Thymus (tissue), 11 donors: Measurements from ENCODE around the gene CYFIP1. TPM values are rescaled to one million over a fixed set of nuclear protein-coding genes. Genes with fewer than 3 reads are reported as not detected.

Experiments
- DNase-seq, 9 donors: peaks; one replicate each; pipeline ENCODE4 v3.0.0-alpha.2; 2013; ENCODE audit warnings: low spot score in 9 of 9, low read depth in 6 of 9, missing footprints in 1 of 9
- H3K27ac ChIP-seq, 2 donors: one replicate each; pipeline ENCODE4 v1.5.1; 2013; ENCODE audit warnings: control low read depth in 1 of 2, low read depth in 1 of 2, low read length in 1 of 2, mild to moderate bottlenecking in 1 of 2, moderate library complexity in 1 of 2
- H3K27me3 ChIP-seq, 2 donors: one replicate each; pipeline ENCODE4 v1.5.1; 2013; ENCODE audit warnings: low read length in 1 of 2; ENCODE audit not compliant: control insufficient read depth in 2 of 2, insufficient read depth in 1 of 2
- H3K36me3 ChIP-seq, 2 donors: one replicate each; pipeline ENCODE4 v1.5.1; 2013; ENCODE audit warnings: low read length in 1 of 2, mild to moderate bottlenecking in 1 of 2, moderate library complexity in 1 of 2; ENCODE audit not compliant: control insufficient read depth in 2 of 2, insufficient read depth in 2 of 2
- H3K4me1 ChIP-seq, 2 donors: one replicate each; pipeline ENCODE4 v1.5.1; 2013; ENCODE audit warnings: low read length in 2 of 2; ENCODE audit not compliant: control insufficient read depth in 2 of 2, insufficient read depth in 2 of 2
- H3K4me3 ChIP-seq, 2 donors: one replicate each; pipeline ENCODE4 v1.5.1; 2013; ENCODE audit warnings: low read length in 2 of 2, control low read depth in 1 of 2, mild to moderate bottlenecking in 1 of 2
- H3K9me3 ChIP-seq, 2 donors: one replicate each; pipeline ENCODE4 v1.5.1; 2013; ENCODE audit warnings: low read length in 1 of 2, mild to moderate bottlenecking in 1 of 2; ENCODE audit not compliant: control insufficient read depth in 2 of 2, insufficient read depth in 1 of 2
- WGBS: extraction: QIAGEN DNeasy Blood & Tissue Kit; methylation state at CpG from one replicate; pipeline ENCODE4 v1.1.7; 2013; 5-methylcytosine and 5-hydroxymethylcytosine counted together
- polyA plus RNA-seq: library from polyadenylated mRNA; stranded (reverse); fragments of 200-250 nt; gene quantifications from one replicate; pipeline ENCODE4 v1.2.3, GENCODE V29; 2013
- total RNA-seq: library from RNA; stranded (reverse); fragments of 120-200 nt; gene quantifications from one replicate; pipeline ENCODE4 v1.2.4, GENCODE V29; 2013
- donor health status: healthy.

The CYFIP1 gene
- total and polyA plus RNA-seq, 2 donors: 19.6 to 23.3 TPM

DNA sequence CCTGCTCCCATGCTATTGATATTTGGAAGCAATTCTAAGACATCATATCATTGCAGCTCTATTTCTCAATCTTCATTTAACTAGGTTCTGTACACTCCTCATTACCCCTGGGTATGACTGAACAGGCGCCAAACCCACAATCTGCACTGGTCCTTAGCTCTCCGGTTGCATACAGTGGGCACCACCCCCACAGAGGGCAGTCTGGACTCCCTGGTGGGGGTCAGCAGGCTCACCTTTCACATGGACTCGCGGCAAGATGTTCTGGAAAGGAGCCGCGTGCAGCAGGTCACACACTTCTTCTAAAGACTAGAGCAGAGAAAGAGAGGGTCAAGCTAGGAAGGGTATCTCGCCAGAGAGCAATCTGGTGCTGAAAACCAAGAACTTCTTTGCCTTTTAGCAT, 105.2 kb downstream of the CYFIP1 start:
- H3K9me3 ChIP-seq: peaks cover 0 to 11% of the 10 kb centered on the region in 2 donors
- H3K27me3 ChIP-seq: no peaks in the 10 kb centered on the region
- no peak overlapping the region for H3K4me3 ChIP-seq
- 95% methylated on average over 7 of the region's 7 CpGs for WGBS
- peaks cover under 1 to 5% of the 10 kb centered on the region in 2 donors for H3K4me1 ChIP-seq
- no peak for DNase-seq
- H3K36me3 ChIP-seq: peaks cover 3 to 6% of the 10 kb centered on the region in 2 donors
- H3K27ac ChIP-seq: no peak overlapping the region

DNA sequence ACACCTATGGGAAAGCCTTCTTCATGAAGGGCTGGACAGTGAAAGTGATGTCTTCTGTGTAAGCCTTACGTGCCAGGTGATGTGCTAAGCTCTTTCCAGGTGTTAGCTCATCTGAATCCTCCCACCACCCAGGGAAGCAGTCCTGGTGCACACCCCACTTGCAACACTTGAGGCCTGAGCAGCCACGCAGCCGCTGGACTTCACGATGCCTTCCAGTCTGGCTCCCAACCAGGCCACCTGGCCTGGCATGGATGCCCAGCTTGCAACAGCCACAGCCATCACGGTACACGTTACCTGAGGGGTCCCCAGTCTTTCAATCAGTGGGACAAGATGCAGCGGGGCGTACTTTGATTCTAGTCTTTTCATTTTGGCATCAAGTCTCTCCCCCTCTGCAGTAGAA, 105.9 kb downstream of the CYFIP1 start:
- H3K36me3 ChIP-seq: peaks cover 3 to 8% of the 10 kb centered on the region in 2 donors
- H3K9me3 ChIP-seq: peaks cover 0 to 11% of the 10 kb centered on the region in 2 donors
- no peak for DNase-seq
- H3K4me3 ChIP-seq: no peak overlapping the region
- WGBS: 99% methylated on average over 8 of the region's 8 CpGs
- H3K4me1 ChIP-seq: peaks cover 0 to 1% of the 10 kb centered on the region in 2 donors
- H3K27me3 ChIP-seq: no peaks in the 10 kb centered on the region
- no peak overlapping the region for H3K27ac ChIP-seq

DNA sequence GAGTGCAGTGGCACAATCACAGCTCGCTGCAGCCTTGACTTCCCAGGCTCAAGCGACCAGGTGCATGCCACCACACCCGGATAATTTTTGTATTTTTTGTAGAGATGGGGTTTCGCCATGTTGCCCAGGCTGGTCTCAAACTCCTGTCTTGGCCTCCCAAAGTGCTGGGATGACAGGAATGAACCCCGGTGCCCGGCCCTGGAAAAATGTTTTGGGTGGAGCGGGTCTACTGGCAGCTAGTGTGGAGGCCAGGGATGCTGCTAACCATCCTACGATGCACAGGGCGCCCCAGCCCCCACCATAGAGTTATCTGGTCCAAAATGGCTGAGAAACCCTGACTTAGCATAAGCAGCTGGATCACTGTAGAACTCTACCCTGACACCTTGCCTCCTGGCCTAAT, 106.3 kb downstream of the CYFIP1 start:
- H3K4me3 ChIP-seq: no peak overlapping the region
- no peak overlapping the region for H3K27ac ChIP-seq
- 94% methylated on average over 9 of the region's 9 CpGs for WGBS
- no peaks in the 10 kb centered on the region for H3K27me3 ChIP-seq
- peaks cover 0 to 11% of the 10 kb centered on the region in 2 donors for H3K9me3 ChIP-seq
- H3K36me3 ChIP-seq: peaks cover 5 to 11% of the 10 kb centered on the region in 2 donors
- DNase-seq: no peak
- H3K4me1 ChIP-seq: no peaks in the 10 kb centered on the region

DNA sequence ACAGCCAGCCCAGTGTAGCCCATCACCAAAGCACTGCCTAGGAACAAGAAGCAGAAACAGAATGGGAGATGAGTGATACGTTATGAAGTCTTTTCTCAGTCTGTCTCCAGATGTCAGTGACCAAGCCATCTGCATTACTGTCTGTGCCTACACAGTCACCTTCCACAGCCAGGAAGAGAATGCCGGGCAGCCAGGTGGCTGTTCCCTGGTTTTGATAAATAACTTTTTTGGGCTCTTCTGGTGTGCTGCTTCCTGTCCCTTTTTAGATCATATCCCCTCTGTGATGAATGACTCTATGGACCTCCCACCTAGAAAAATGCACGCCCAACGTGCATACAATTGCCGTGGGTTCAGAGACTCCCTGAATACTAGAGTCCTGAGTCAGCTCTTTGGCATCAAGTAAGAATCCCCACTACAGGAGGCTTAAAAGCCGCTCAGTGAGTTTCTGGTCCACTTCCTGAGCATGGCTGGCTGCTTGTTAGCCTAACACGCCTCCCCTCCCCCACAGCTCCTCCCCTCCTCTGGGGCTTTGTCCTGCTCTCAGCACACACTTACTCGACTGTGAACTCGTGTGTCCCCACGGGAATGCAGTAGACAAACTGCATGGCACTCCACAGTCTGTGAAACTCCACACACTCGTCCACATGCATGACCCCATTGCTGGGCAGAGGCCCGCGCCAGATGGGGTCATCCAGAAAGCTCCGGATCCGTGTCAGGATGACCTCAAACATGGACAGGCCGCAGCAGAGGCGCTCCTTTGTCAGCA, 107.0 kb downstream of the CYFIP1 start:
- no peaks in the 10 kb centered on the region for H3K27me3 ChIP-seq
- 96% methylated on average over 17 of the region's 17 CpGs for WGBS
- no peak for DNase-seq
- H3K4me3 ChIP-seq: no peak overlapping the region
- H3K9me3 ChIP-seq: peaks cover 0 to 11% of the 10 kb centered on the region in 2 donors
- H3K36me3 ChIP-seq: peaks cover 6 to 11% of the 10 kb centered on the region in 2 donors
- H3K4me1 ChIP-seq: no peaks in the 10 kb centered on the region
- no peak overlapping the region for H3K27ac ChIP-seq

DNA sequence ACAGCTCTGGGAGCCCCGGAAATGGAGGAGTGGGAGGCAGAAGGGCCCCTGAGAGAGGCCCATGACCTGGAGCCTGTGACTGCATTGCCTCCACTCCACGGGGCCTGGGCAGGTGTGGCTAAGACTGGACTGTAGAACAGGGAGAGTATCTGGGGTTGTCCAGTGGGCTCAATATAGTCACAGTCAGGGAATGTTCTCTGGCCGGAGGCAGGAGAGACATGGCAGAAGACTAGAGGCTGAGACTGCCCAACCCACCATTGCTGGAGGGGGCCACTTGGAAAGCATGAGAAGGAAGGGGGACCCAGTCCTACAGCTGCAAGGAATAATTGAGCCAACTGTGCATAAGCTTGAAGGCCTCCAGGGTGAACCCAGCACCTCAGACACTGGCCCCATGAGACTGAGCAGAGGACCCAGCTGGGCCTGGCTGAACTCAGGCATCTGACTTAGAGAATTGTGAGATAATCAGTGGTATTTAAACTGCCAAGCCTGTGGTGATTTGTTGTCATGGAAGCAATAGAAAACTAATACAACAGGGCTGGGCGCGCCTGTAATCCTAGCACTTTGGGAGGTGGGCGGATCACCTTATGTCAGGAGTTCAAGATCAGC, 108.6 kb downstream of the CYFIP1 start:
- Histone ChIP-seq H3K4me3 (no peak overlapping the region), H3K9me3 (no peaks in the 10 kb centered on the region), H3K36me3 (peaks cover 9 to 23% of the 10 kb centered on the region in 2 donors), H3K27ac (no peak overlapping the region), H3K27me3 (no peaks in the 10 kb centered on the region), H3K4me1 (no peaks in the 10 kb centered on the region)
- WGBS: 96% methylated on average over 6 of the region's 6 CpGs
- DNase-seq: no peak

DNA sequence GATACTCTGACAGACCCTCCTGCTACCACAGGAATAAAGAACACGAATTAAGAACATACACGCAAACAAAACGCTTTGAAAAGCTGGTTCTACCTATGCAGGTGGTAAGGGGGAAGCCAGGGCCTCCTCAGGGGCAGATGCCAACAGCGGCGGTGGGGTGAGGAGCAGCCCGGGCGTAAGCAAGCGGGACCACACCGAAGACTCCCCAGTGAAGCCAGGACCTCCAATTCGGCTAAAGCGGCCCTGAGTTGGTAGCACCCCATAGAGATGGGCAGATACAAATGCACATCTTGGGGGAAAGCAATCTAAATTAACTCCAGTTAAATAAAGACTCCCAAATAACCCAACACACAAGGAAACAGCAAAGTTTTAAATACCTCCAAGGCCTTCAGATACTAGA, 109.3 kb downstream of the CYFIP1 start:
- Histone ChIP-seq H3K27me3 (no peaks in the 10 kb centered on the region), H3K36me3 (peaks cover 16 to 26% of the 10 kb centered on the region in 2 donors), H3K4me1 (no peaks in the 10 kb centered on the region), H3K4me3 (no peak overlapping the region), H3K27ac (no peak overlapping the region), H3K9me3 (no peaks in the 10 kb centered on the region)
- whole genome bisulfite sequencing: 99% methylated on average over 11 of the region's 11 CpGs
- no peak for DNase-seq

DNA sequence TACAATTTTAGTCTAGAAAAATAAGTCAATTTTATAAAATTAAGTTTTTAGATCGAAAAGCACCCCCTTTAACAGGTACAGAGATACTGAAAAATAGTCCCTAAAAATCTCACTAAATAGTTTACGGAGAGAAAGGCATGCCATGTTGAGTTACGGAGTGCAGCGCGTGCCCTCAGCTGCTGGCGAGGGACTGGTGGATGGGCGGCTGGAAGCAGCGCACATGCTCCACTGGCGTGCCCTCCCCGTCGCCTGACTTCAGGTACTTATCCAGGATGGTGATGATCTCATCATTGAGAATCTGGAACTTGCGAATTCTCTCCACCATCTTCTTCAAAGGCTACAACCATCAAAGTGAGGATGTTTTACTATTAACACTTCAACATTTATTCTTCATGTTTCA, 110.3 kb downstream of the CYFIP1 start:
- H3K27me3 ChIP-seq: no peaks in the 10 kb centered on the region
- 98% methylated on average over 12 of the region's 12 CpGs for WGBS
- H3K4me1 ChIP-seq: no peaks in the 10 kb centered on the region
- H3K4me3 ChIP-seq: no peak overlapping the region
- DNase-seq: no peak
- H3K9me3 ChIP-seq: no peaks in the 10 kb centered on the region
- H3K36me3 ChIP-seq: peaks cover 22 to 31% of the 10 kb centered on the region in 2 donors
- no peak overlapping the region for H3K27ac ChIP-seq

DNA sequence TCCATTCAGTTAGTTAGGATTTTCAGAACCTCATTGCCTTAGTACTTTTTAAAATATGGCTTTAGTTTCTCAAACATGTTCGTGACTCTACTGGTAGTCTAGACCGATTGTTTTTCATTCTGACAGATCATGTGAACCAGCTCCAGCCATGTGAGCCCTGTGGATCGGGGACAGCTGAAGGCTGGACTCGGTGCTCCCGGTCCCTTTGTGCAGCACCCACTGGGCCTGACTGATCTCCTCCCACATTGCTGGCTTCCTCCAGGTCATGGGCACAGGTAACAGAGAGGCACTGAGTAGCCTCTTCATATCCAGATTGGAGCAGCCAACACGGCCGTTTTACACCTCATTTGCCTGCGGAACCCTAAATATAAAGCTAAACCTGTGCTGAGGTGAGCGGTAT, 111.2 kb downstream of the CYFIP1 start:
- H3K4me3 ChIP-seq: no peak overlapping the region
- no peak overlapping the region for H3K27ac ChIP-seq
- no peaks in the 10 kb centered on the region for H3K9me3 ChIP-seq
- H3K27me3 ChIP-seq: no peaks in the 10 kb centered on the region
- WGBS: 99% methylated on average over 9 of the region's 9 CpGs
- H3K4me1 ChIP-seq: no peaks in the 10 kb centered on the region
- peaks cover 29 to 36% of the 10 kb centered on the region in 2 donors for H3K36me3 ChIP-seq
- DNase-seq: no peak

DNA sequence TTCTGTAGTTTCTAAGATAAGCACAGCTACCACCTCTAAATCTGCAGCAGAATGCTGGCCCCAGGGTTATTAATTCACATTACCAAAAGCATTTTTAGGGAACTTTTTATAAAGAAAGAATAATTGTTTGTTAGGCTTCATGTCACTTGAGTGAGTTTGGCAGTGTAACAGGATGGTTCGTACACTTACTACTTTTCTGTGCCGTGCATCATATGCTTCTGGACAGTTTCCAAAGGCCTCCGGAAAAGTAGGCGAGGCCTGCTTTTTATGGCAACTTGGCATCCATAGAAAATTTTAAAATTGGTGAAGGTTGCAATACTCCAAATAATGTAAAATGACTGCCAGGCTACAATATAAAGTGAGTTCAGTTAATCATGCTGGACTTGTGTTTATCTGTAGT, 111.7 kb downstream of the CYFIP1 start:
- Histone ChIP-seq H3K27ac (no peak overlapping the region), H3K9me3 (no peaks in the 10 kb centered on the region), H3K4me1 (no peaks in the 10 kb centered on the region), H3K4me3 (no peak overlapping the region), H3K36me3 (peaks cover 30 to 36% of the 10 kb centered on the region in 2 donors), H3K27me3 (no peaks in the 10 kb centered on the region)
- DNase-seq: no peak
- WGBS: 84% methylated on average over 4 of the region's 4 CpGs
